Measurements from ENCODE around the gene NSL1. TPM values are rescaled to one million over a fixed set of nuclear protein-coding genes. Genes with fewer than 3 reads are reported as not detected.

Gene NSL1
- total and polyA plus RNA-seq, 2 experiments from 2014 or later = 30.7 to 32.0 TPM

DNA sequence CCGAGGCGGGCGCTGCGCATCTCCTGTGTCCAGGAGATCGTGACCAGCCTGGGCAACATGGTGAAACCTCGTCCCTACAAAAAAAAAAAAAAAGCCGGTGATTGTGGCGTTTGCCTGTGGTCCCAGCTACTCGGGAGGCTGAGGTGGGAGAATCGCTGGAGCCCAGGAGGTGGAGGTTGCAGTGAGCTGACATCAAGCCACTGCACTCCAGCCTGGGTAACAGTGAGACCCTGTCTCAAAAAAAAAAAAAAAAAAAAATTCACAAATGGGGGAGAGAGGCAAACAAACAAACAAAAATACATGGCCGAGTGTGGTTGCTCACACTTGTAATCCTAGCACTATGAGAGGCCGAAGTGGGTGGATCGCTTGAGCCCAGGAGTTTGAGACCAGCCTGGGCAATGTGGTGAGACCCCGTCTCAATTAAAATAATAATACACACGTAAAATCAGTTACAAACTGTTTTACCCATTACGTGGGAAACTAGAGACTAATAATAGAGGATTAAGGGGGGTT lies 875 bp upstream of the NSL1 start:
- Histone ChIP-seq H3K36me3 (ENCODE audit: low read depth) (0 out of 2 replicates have a peak, but pooled peaks cover 3% of the 10 kb centered on the region), H3F3A (ENCODE audit: insufficient read depth) (peaks cover 11% of the 10 kb centered on the region; the same call in 1 of the 2 replicates), H3K27me3 (replicated peaks; ENCODE audit: insufficient read depth) (no peaks in the 10 kb centered on the region), H3K4me3 (peak overlapping the region; percentile 82), H3K4me1 (ENCODE audit: insufficient read depth) (peaks cover 11% of the 10 kb centered on the region), H4K20me1 (ENCODE audit: insufficient read depth) (no peaks in the 10 kb centered on the region), H3K79me2 (ENCODE audit: insufficient read depth) (peaks cover 32% of the 10 kb centered on the region), H3K27ac (peak overlapping the region; percentile 87), H3K4me2 (ENCODE audit: unreplicated experiment) (peak overlapping the region; percentile 84), H3K9me3 (ENCODE audit: low read depth) (no peaks in the 10 kb centered on the region), H3K9me2 (ENCODE audit: insufficient read depth) (no peaks in the 10 kb centered on the region), H3K9ac (peak overlapping the region; percentile 98), H2AFZ (peak overlapping the region; percentile 97)
- in situ Hi-C loops (cut with MboI) = no loop called here
- 2% methylated on average over 14 to 16 of the region's 16 CpGs for WGBS, 2 experiments (ENCODE audit: low coverage in 1 of 2, low lambda C conversion rate in 2 of 2, missing lambda C conversion rate in 2 of 2)
- peak; percentile 26 for DNase-seq
- TF ChIP-seq EZH2 (IDR thresholded peaks at IDR 0.05; ENCODE audit: insufficient read depth, poor library complexity, severe bottlenecking) (no peak), EZH2phosphoT487 (IDR thresholded peaks at IDR 0.05; ENCODE audit: insufficient read depth, low read depth) (no peak)

DNA sequence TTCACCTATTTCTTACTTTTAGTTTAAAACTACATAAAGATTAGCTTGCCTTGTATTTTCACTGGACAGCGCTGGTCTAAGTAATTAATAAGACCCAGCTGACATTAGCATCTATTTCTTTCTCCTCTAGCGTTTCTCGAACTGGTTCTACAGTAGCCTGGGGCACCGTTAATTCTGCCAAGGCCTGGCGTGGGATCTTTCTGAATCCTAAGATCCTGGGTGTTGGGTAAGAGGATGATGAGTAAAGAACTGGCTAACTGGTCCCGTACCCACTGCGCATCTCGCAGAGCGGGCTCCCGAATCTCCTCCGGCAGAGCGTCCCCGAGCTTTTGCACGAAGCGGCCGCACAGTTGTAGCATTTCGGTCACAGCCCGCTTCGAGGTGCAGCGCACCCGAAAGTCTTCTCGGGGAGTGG lies 309 bp downstream of the NSL1 start:
- WGBS, 2 experiments (ENCODE audit: low coverage in 1 of 2, low lambda C conversion rate in 2 of 2, missing lambda C conversion rate in 2 of 2) = 0 to 2% methylated on average over 22 of the region's 22 CpGs
- H3F3A ChIP-seq (ENCODE audit: insufficient read depth) = peaks cover 4% of the 10 kb centered on the region; the same call in 1 of the 2 replicates
- H3K9me2 ChIP-seq (ENCODE audit: insufficient read depth) = no peaks in the 10 kb centered on the region
- H3K4me1 ChIP-seq (ENCODE audit: insufficient read depth) = peaks cover 8% of the 10 kb centered on the region; the same call in 1 of the 2 replicates
- in situ Hi-C loops (cut with MboI) = no loop called here
- H3K4me2 ChIP-seq (ENCODE audit: unreplicated experiment) = peak overlapping the region; percentile 98
- no peaks in the 10 kb centered on the region for H3K27me3 ChIP-seq (replicated peaks; ENCODE audit: insufficient read depth)
- peaks cover 32% of the 10 kb centered on the region for H3K79me2 ChIP-seq (ENCODE audit: insufficient read depth)
- H3K4me3 ChIP-seq = peak overlapping the region; percentile 82
- H3K27ac ChIP-seq = peak overlapping the region; percentile 87
- no peaks in the 10 kb centered on the region for H3K36me3 ChIP-seq (ENCODE audit: low read depth)
- TF ChIP-seq EZH2phosphoT487 (IDR thresholded peaks at IDR 0.05; ENCODE audit: insufficient read depth, low read depth) (no peak), EZH2 (IDR thresholded peaks at IDR 0.05; ENCODE audit: insufficient read depth, poor library complexity, severe bottlenecking) (no peak)
- H2AFZ ChIP-seq = peak overlapping the region; percentile 97
- H3K9me3 ChIP-seq (ENCODE audit: low read depth) = no peaks in the 10 kb centered on the region
- no peaks in the 10 kb centered on the region for H4K20me1 ChIP-seq (ENCODE audit: insufficient read depth)
- peak; percentile 98 for DNase-seq
- H3K9ac ChIP-seq = peak overlapping the region; percentile 98

DNA sequence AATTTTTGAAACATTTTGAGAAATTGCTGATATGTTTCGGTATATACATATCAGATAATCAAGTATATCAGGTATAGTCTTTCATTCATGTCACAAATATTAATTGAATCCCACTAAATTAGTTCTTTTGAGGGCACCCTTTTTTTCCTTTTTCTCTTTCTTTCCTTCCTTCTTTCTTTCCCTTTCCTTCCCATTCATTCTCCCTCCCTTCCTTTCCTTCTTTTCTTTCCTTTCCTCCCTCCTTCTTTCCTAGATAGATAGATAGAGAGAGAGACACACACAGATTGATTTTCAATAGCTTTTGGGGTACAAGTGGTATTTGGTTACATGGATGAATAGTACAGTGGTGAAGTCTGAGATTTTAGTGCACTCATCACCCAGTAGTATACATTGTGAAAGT lies 5.7 kb downstream of the NSL1 start:
- in situ Hi-C loops (cut with MboI) = no loop called here
- H3K9ac ChIP-seq = no peak overlapping the region

DNA sequence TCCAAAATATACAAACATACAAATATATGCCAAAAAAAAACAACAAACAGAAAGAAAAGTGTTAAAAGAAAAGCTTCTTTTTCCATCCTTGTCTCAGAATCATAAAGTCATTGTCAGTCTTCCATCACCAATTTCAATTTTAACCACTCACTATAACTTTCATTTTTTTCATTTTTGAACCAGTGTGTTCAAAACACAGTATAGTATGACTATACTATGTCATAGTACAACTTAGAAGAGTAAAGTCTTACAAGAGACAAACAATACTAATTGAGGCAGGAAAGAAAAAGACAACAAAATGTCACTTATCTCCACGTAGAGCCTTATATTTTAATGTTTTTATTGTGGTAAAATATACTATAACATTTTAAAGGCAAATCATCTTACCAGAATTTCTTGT lies 7.6 kb downstream of the NSL1 start:
- peaks cover 16% of the 10 kb centered on the region for H3K79me2 ChIP-seq (ENCODE audit: insufficient read depth)
- H3K9me3 ChIP-seq (ENCODE audit: low read depth) = no peaks in the 10 kb centered on the region
- in situ Hi-C loops (cut with MboI) = no loop called here
- no peak overlapping the region for H3K27ac ChIP-seq
- H3K4me3 ChIP-seq = no peak overlapping the region
- H3K36me3 ChIP-seq (ENCODE audit: low read depth) = no peaks in the 10 kb centered on the region; the same call in 1 of the 2 replicates
- peaks cover 23% of the 10 kb centered on the region for H3F3A ChIP-seq (ENCODE audit: insufficient read depth)
- 87 to 91% methylated on average over 1 of the region's 1 CpG for WGBS, 2 experiments (ENCODE audit: low coverage in 1 of 2, low lambda C conversion rate in 2 of 2, missing lambda C conversion rate in 2 of 2)
- no peaks in the 10 kb centered on the region for H4K20me1 ChIP-seq (ENCODE audit: insufficient read depth)
- no peak overlapping the region for H3K4me2 ChIP-seq (ENCODE audit: unreplicated experiment)
- TF ChIP-seq EZH2 (IDR thresholded peaks at IDR 0.05; ENCODE audit: insufficient read depth, poor library complexity, severe bottlenecking) = no peak
- TF ChIP-seq EZH2phosphoT487 (IDR thresholded peaks at IDR 0.05; ENCODE audit: insufficient read depth, low read depth) = no peak
- H3K27me3 ChIP-seq (replicated peaks; ENCODE audit: insufficient read depth) = no peaks in the 10 kb centered on the region
- no peak overlapping the region for H2AFZ ChIP-seq
- DNase-seq = no peak
- no peak overlapping the region for H3K9ac ChIP-seq
- no peaks in the 10 kb centered on the region for H3K9me2 ChIP-seq (ENCODE audit: insufficient read depth)
- H3K4me1 ChIP-seq (ENCODE audit: insufficient read depth) = no peaks in the 10 kb centered on the region

More for the DNA sequence above, 5.7 kb downstream of the NSL1 start:
- H2AFZ ChIP-seq = no peak overlapping the region
- DNase-seq = no peak
- no peaks in the 10 kb centered on the region; the same call in 1 of the 2 replicates for H3K36me3 ChIP-seq (ENCODE audit: low read depth)
- H4K20me1 ChIP-seq (ENCODE audit: insufficient read depth) = no peaks in the 10 kb centered on the region
- no peak overlapping the region for H3K27ac ChIP-seq
- no peak for TF ChIP-seq EZH2phosphoT487 (IDR thresholded peaks at IDR 0.05; ENCODE audit: insufficient read depth, low read depth)
- TF ChIP-seq EZH2 (IDR thresholded peaks at IDR 0.05; ENCODE audit: insufficient read depth, poor library complexity, severe bottlenecking) = no peak
- WGBS, 2 experiments (ENCODE audit: low coverage in 1 of 2, low lambda C conversion rate in 2 of 2, missing lambda C conversion rate in 2 of 2) = 100% methylated on average over 1 of the region's 1 CpG
- H3K9me2 ChIP-seq (ENCODE audit: insufficient read depth) = no peaks in the 10 kb centered on the region
- no peaks in the 10 kb centered on the region for H3K27me3 ChIP-seq (replicated peaks; ENCODE audit: insufficient read depth)
- H3K79me2 ChIP-seq (ENCODE audit: insufficient read depth) = peaks cover 32% of the 10 kb centered on the region
- H3K4me1 ChIP-seq (ENCODE audit: insufficient read depth) = 0 out of 2 replicates have a peak, but pooled peaks cover 3% of the 10 kb centered on the region
- no peak overlapping the region for H3K4me2 ChIP-seq (ENCODE audit: unreplicated experiment)
- H3K9me3 ChIP-seq (ENCODE audit: low read depth) = no peaks in the 10 kb centered on the region
- no peak overlapping the region for H3K4me3 ChIP-seq
- peaks cover 24% of the 10 kb centered on the region for H3F3A ChIP-seq (ENCODE audit: insufficient read depth)

Data from GM23248 (cell line).